OCI-LY1 (cell line): ENCODE data around the gene ZNF541.

ENCODE experiments used
- H2AFZ ChIP-seq: fragments of 200-600 bp; sonication (generic), shearing (Covaris generic); 2 replicates; pipeline ENCODE4 v1.6.0; 2014; ENCODE audit warnings: antibody characterized with exemption, mild to moderate bottlenecking, low read length
- H3F3A ChIP-seq: fragments of 200-600 bp; sonication (generic), shearing (Covaris generic); 2 replicates; pipeline ENCODE4 v1.6.0; 2014; ENCODE audit warnings: mild to moderate bottlenecking, antibody characterized with exemption, low read length, moderate library complexity; ENCODE audit not compliant: insufficient read depth
- H3K27ac ChIP-seq: fragments of 200-600 bp; sonication (generic); 2 replicates; pipeline ENCODE4 v1.5.1; 2014; ENCODE audit warnings: low read length, mixed run types, mild to moderate bottlenecking, low read depth; ENCODE audit not compliant: poor library complexity, severe bottlenecking
- H3K27me3 ChIP-seq: fragments of 200-600 bp; sonication (generic); 2 replicates; pipeline ENCODE4 v1.6.0; 2014; ENCODE audit warnings: antibody characterized with exemption, mild to moderate bottlenecking, low read length, moderate library complexity; ENCODE audit not compliant: insufficient read depth
- H3K36me3 ChIP-seq: fragments of 200-600 bp; sonication (generic); 2 replicates; pipeline ENCODE4 v1.6.1; 2014; ENCODE audit warnings: mild to moderate bottlenecking, antibody characterized with exemption, low read length, moderate library complexity, mixed read lengths; ENCODE audit not compliant: insufficient read depth
- H3K4me1 ChIP-seq: fragments of 200-600 bp; sonication (generic); 2 replicates; pipeline ENCODE4 v1.5.1; 2014; ENCODE audit warnings: mild to moderate bottlenecking, low read length, moderate library complexity; ENCODE audit not compliant: insufficient read depth, severe bottlenecking
- H3K4me2 ChIP-seq: fragments of 200-600 bp; sonication (generic), shearing (Covaris generic); 2 replicates; pipeline ENCODE4 v1.6.1; 2014; ENCODE audit warnings: low read length
- H3K4me3 ChIP-seq: fragments of 200-600 bp; sonication (generic); 2 replicates; pipeline ENCODE4 v1.5.1; 2014; ENCODE audit warnings: low read length, low read depth, mild to moderate bottlenecking, mixed read lengths; ENCODE audit not compliant: poor library complexity, severe bottlenecking
- H3K79me2 ChIP-seq: fragments of 200-600 bp; shearing (Covaris generic); 2 replicates; pipeline ENCODE4 v1.6.1; 2016; ENCODE audit warnings: mixed run types, low read length, mixed read lengths; ENCODE audit not compliant: insufficient read depth
- H3K9ac ChIP-seq: fragments of 200-600 bp; sonication (generic), shearing (Covaris generic); 2 replicates; pipeline ENCODE4 v1.6.1; 2014; ENCODE audit warnings: mild to moderate bottlenecking, low read length, mixed read lengths
- H3K9me2 ChIP-seq: fragments of 200-600 bp; sonication (generic), shearing (Covaris generic); 2 replicates; pipeline ENCODE4 v1.6.1; 2014; ENCODE audit warnings: low read depth, mild to moderate bottlenecking, low read length, mixed read lengths
- H3K9me3 ChIP-seq: fragments of 200-600 bp; shearing (Covaris generic); 2 replicates; pipeline ENCODE4 v1.6.1; 2014; ENCODE audit warnings: low read length, mixed read lengths
- H4K20me1 ChIP-seq: fragments of 200-600 bp; sonication (generic), shearing (Covaris generic); 2 replicates; pipeline ENCODE4 v1.6.0; 2016; ENCODE audit warnings: mild to moderate bottlenecking, low read length; ENCODE audit not compliant: insufficient read depth
- EZH2 ChIP-seq: fragments of 200-600 bp; sonication (generic), shearing (Covaris generic); IDR thresholded peaks from 2 replicates; pipeline ENCODE4 v1.8.0; 2017; ENCODE audit warnings: borderline replicate concordance, mixed run types, mild to moderate bottlenecking, antibody characterized with exemption, low read length, moderate library complexity, mixed read lengths
- TF ChIP-seq, protein P1 (sequence below): fragments of 200-600 bp; sonication (generic), shearing (Covaris generic); IDR thresholded peaks from 2 replicates; pipeline ENCODE4 v1.5.1; 2017; ENCODE audit warnings: mild to moderate bottlenecking, antibody characterized with exemption, low read length, moderate library complexity, mixed read lengths

The ZNF541 gene

DNA sequence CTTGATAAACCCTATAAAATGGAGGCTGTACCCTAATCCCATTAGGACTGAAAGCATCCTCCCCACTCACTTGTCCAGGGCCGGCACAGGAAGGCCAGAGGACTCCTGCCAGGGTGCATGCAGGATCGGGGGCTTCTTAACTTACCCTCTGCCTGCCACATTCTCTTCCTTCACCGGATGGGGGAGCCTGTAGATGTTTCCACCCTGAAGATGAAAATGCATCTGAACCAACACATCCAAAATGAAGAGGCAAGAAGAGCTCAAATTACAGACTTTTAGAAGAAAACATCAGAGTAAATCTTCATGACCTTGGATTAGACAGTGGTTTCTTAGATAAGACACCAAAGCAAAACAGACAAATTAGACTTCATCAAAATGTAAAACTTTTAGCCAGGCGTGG lies 32.2 kb downstream of the ZNF541 start:
- H3K4me1 ChIP-seq, result no peaks in the 10 kb centered on the region
- no peak overlapping the region for H2AFZ ChIP-seq
- H3K27ac ChIP-seq, result no peak overlapping the region
- H3K9me2 ChIP-seq, result no peaks in the 10 kb centered on the region
- 0 out of 2 replicates have a peak, but pooled peaks cover 3% of the 10 kb centered on the region for H3K27me3 ChIP-seq
- no peak overlapping the region for H3K4me3 ChIP-seq
- no peak overlapping the region for H3K9ac ChIP-seq
- TF ChIP-seq, protein P1, sequence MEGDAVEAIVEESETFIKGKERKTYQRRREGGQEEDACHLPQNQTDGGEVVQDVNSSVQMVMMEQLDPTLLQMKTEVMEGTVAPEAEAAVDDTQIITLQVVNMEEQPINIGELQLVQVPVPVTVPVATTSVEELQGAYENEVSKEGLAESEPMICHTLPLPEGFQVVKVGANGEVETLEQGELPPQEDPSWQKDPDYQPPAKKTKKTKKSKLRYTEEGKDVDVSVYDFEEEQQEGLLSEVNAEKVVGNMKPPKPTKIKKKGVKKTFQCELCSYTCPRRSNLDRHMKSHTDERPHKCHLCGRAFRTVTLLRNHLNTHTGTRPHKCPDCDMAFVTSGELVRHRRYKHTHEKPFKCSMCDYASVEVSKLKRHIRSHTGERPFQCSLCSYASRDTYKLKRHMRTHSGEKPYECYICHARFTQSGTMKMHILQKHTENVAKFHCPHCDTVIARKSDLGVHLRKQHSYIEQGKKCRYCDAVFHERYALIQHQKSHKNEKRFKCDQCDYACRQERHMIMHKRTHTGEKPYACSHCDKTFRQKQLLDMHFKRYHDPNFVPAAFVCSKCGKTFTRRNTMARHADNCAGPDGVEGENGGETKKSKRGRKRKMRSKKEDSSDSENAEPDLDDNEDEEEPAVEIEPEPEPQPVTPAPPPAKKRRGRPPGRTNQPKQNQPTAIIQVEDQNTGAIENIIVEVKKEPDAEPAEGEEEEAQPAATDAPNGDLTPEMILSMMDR, result peak; percentile 50
- no peak for TF ChIP-seq EZH2
- no peaks in the 10 kb centered on the region for H3K9me3 ChIP-seq
- H4K20me1 ChIP-seq, result no peaks in the 10 kb centered on the region
- H3K36me3 ChIP-seq, result no peaks in the 10 kb centered on the region
- H3K4me2 ChIP-seq, result no peak overlapping the region
- H3K79me2 ChIP-seq, result no peaks in the 10 kb centered on the region
- no peaks in the 10 kb centered on the region for H3F3A ChIP-seq

DNA sequence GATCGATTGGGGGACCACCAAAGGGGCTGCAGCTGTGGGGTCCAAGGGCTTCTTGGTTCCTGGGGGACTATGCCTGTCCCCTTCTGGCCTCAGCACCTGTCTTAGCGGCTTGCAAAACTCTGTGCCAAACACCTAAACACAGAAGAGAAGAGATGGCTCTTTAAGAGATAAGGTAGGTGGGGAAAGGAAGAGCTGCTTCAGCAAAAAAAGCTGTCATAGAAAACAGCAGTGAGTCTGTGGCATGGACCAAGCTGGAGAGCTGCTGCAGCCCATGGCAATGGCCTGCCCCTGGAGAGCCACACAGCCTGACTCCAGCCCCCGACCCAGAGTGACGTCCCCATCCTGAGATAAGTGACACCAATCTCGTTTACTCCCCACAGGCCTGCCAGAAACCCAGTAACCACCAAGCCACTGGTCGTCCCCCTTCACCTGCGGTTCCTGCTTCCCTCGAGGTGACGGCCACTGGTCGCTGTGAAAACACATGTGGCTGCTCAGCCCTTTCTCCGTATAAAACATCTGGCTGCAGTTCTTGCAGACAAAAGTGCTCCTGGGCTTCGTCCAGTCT lies 33.1 kb downstream of the ZNF541 start:
- H3K9ac ChIP-seq, result no peak overlapping the region

DNA sequence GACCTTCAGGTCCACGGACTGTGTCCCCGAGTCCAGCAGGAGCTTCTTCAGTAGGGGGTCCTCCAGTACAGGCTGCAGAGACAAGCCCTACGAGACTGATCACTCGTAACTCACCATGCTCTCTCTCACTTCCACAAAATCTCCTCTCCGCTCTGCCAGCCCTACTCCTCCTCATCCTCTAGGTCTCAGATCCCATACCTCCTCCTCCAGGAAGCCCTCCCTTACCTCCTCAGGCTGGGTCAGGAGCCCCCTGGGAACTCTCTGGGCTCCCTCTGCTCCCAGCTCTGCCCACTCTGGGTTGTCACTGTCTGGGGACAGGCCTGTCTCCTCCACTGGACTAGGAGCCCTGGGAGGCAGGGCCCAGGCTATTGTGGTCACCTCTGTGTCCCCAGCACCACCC lies 34.1 kb downstream of the ZNF541 start:
- Histone ChIP-seq H3K9ac (no peak overlapping the region), H3F3A (no peaks in the 10 kb centered on the region), H2AFZ (no peak overlapping the region), H3K9me2 (no peaks in the 10 kb centered on the region), H3K4me3 (no peak overlapping the region), H3K4me1 (no peaks in the 10 kb centered on the region), H3K27me3 (no peaks in the 10 kb centered on the region), H4K20me1 (no peaks in the 10 kb centered on the region), H3K4me2 (no peak overlapping the region), H3K27ac (no peak overlapping the region), H3K9me3 (no peaks in the 10 kb centered on the region), H3K36me3 (no peaks in the 10 kb centered on the region), H3K79me2 (no peaks in the 10 kb centered on the region)
- TF ChIP-seq EZH2, result no peak
- TF ChIP-seq, protein P1, result no peak

More for the DNA sequence above, 33.1 kb downstream of the ZNF541 start:
- Histone ChIP-seq H4K20me1 (no peaks in the 10 kb centered on the region), H3K9me3 (no peaks in the 10 kb centered on the region), H3K9me2 (no peaks in the 10 kb centered on the region), H3K79me2 (no peaks in the 10 kb centered on the region), H3K27me3 (no peaks in the 10 kb centered on the region), H3K4me1 (no peaks in the 10 kb centered on the region), H3F3A (no peaks in the 10 kb centered on the region), H3K4me3 (no peak overlapping the region), H3K4me2 (no peak overlapping the region), H3K36me3 (no peaks in the 10 kb centered on the region), H3K27ac (no peak overlapping the region), H2AFZ (no peak overlapping the region)
- TF ChIP-seq, protein P1, result no peak
- TF ChIP-seq EZH2, result no peak
